GM19099 (cell line): ENCODE measurements around the gene LIFR.

Experiments
- POLR2A ChIP-seq: IDR thresholded peaks from 3 replicates; pipeline ENCODE4 v1.6.1; 2011; ENCODE audit warnings: low read depth; ENCODE audit not compliant: insufficient read length; ENCODE audit errors: extremely low read depth

Gene LIFR

DNA sequence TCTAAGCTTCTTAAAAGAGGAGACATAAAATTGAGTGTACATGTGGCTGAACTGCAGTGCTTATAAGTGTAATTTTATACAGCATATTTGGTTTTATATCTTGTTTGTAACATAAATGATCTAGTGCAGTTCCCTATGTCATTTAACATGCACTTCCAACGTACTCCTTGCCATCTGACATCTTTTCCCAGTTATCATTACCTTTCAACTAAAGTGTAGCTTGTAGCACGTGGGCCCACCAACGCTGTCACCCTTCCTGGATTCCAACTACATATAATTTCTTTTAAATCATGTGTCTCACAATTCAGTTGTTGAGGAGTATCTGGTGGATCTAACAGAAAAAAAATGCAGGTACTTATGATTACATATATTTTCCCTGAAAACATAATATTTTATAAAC lies 50.1 kb downstream of the LIFR start:
- no peak for TF ChIP-seq POLR2A

DNA sequence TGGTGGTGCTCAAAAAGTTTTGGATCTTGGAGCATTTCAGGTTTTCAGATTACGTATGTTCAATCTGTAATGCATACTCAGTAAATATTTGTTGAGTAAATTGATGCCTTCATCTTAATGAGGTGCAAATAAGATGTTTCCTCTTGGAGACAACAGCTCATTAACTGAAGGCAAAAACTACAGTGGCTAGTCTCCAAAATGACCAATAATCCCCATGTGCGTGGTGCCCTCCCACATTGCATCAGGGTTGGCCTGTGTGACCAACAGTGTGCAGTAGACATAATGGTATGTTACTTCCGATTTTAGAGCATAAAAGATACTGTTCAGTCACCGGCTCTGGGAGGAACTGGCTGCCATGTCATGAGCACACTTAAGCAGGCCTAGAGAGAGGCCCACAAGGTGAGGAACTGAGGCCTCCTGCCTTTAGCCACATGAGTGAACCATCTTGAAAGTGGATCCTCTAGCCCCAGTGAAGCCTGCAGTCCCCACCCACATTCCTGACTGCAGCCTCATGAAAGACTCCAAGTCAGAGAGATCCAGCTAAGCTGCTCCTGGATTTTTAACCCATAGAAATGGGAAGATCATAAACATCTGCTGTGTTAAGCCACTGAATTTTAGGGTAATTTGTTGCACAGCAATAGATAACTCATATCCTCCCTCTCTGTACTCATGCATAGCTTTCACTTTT lies 55.7 kb downstream of the LIFR start:
- TF ChIP-seq POLR2A = no peak

- TF ChIP-seq POLR2A = no peak
These were observed 58.5 kb downstream of the LIFR start for GRCh38 chr5:38497946-38498345.

DNA sequence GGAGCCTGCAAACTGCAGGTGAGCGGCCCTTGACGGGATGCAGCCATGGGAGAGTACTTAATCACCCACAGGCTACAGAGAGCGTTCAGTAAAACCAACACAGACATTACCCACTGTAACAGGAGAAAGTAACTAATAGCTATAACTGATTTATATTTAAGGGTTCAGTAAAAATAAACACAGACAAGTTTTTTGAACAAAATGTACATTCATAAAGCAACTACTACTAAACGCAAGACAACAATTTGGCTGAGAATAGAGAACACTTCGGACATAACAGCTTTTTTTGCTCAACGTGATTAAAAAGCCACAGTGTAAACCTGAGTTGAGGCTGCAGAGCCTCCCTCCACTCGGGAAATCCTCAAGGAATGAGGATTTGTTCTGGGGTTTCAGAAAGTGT lies 61.7 kb downstream of the LIFR start:
- TF ChIP-seq POLR2A = no peak

GRCh38 chr5:38494175-38494574 lies 62.3 kb downstream of the LIFR start:
- TF ChIP-seq POLR2A = no peak

DNA sequence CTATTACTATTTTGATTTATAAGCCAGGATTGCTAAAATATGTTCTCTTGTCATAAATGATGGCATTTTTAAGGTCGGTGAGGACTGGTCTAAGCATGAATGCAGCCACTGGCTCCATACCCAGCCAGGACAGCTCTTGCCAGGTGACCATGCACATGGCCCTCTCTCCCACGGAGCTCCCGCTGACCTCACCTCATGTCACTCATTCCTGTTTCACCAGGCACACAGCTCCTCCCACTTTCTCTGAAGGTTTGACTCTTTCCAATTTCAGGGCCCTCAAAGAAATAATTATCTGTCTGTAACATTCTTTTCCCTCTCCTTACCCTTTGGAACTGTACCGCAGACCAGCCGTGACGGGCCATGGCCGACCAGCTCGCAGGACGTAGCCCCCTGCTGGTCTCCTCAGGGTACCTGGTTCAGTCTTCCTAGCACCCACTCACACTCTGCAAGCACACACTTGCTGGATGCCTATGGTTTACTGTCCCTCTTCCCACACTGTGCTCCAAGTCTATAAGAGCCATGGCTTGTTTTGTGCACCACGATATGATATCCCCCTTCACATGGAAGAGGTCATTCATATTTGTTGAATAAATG lies 72.5 kb downstream of the LIFR start:
- no peak for TF ChIP-seq POLR2A

- no peak for TF ChIP-seq POLR2A
These were observed 77.0 kb downstream of the LIFR start for GRCh38 chr5:38479315-38479904.

GRCh38 chr5:38478878-38479277 lies 77.6 kb downstream of the LIFR start:
- no peak for TF ChIP-seq POLR2A

GRCh38 chr5:38478166-38478565 lies 78.3 kb downstream of the LIFR start:
- TF ChIP-seq POLR2A = no peak

GRCh38 chr5:38473008-38473407 lies 83.4 kb downstream of the LIFR start:
- TF ChIP-seq POLR2A = no peak

GRCh38 chr5:38472541-38472940 lies 83.9 kb downstream of the LIFR start:
- TF ChIP-seq POLR2A = no peak

- TF ChIP-seq POLR2A = no peak
These were observed 84.7 kb downstream of the LIFR start for GRCh38 chr5:38471709-38472108.

DNA sequence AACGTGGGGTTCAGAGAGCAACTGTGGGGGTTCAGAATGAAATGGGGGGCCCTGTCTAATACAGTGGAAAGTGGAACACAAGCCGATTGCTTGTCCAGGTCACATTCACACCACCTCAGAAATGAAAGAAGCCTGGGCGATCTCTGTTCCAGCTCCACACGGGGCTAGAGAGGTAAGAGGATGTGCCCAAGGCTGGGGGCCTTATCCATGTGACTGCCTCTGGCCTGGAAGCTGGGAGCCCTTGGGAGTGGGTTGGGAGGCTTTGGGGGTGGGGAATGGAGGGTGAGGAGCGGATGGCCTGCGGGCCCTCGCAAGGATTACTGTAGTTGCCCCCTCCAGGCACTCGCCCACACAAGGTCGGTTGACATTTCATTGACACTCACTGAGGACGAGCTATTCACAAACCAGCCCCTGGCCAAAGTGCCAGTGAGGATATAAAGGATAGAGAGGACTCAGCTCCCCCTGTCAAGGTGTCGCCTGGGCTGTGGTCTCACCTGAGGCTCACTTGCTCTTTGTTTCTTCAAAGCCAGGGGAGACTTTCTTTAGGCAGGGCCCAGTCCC lies 86.7 kb downstream of the LIFR start:
- no peak for TF ChIP-seq POLR2A

- no peak for TF ChIP-seq POLR2A
These were observed 87.3 kb downstream of the LIFR start for GRCh38 chr5:38468978-38469706.

DNA sequence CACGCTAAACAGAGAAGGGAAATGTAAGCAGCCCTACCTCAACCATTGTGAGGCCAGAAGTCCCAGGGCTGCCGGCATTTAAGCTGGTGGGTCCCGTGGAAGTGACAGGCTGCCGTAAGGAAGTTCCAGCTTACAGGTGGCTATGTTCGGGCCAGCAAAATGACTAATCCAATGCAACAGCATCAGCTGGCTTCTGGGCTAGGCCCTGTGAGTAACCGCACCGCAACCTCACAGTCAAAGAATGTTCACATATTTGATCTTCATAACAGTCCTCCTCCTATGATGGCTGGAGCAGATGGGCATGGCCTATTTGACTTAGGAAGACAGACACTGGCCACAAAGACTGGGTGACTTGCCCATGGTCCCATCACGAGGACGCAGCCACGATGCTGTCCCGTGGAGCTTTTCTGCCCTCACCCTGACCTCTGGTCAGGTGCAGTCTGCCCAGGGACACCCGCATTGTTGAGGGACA lies 88.2 kb downstream of the LIFR start:
- TF ChIP-seq POLR2A = no peak

- no peak for TF ChIP-seq POLR2A
These were observed 88.9 kb downstream of the LIFR start for GRCh38 chr5:38467353-38468040.
